ENCODE data around the gene ATAD3C. TPM values are rescaled to one million over a fixed set of nuclear protein-coding genes. Genes with fewer than 3 reads are reported as not detected.
"Not testable (repeated sequence)": the region's sequence is repeated elsewhere in the genome, so short reads cannot be mapped to it uniquely, and the experiment has no call there.

ATAD3C gene
- total and polyA plus RNA-seq, 11 donors, result 0.12 to 3.4 (median 0.53) TPM; not detected in 2

DNA sequence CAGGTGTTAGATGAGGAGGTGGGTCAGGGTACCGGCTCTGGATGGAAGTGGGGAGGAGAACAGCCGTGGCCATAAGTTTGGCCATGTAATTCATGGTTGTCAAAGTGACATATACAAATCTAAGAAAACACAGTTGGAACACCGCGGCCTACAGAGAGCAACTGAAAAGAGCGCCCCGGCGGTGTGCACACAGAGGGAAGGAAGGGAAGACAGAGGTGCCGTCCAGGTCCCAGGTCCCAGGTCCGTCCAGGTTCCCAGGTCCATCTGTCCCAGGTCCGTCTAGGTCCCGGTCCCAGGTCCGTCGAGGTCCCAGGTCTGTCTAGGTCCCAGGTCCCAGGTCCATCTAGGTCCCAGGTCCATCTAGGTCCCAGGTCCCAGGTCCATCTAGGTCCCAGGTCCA, 37.9 kb upstream of the ATAD3C start:
- 93 to 97% (median 95%) methylated on average over 13 of the region's 13 CpGs for WGBS, 4 donors
- intact Hi-C loops (cut with DNase I), result no loop called here

DNA sequence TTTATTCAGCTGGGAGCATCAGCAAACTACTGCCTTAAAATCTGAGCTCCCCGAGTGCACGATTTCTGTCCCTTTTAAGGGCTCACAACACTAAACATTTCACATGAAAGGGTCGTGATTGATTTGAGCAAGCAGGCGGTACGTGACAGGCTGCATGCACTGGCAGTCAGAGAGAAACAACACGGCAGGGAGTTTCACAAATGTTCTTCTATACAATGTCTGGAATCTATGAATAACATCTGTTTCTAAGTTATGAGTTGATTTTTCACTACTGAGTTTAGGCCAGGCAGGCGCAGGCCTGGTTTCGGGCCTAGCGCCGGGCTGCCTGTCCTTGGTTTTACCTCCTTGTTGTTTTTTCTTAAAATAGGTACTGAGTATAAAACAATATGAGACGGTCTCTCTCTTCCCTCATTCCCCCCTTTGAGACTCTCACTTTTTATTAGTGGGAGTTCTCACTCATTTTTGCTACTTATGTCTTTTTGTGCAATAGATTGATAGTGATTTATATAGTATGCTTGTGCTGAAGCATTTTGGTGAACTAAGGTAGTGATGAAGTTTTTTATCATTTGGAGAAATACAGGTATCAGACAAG, 37.1 kb upstream of the ATAD3C start:
- H3K4me3 ChIP-seq; H3K9me3 ChIP-seq; H3K36me3 ChIP-seq; H3K27me3 ChIP-seq; intact Hi-C loops (cut with DNase I); ATAC-seq; DNase-seq; H3K27ac ChIP-seq: not testable (repeated sequence)
- 95 to 96% (median 96%) methylated on average over 11 of the region's 11 CpGs for WGBS, 4 donors
- H3K4me1 ChIP-seq, result peaks cover 3 to 20% (median 14%) of the 10 kb centered on the region in 12 donors

More for the DNA sequence above, 37.9 kb upstream of the ATAD3C start:
- DNase-seq (no peak), ATAC-seq (no peak)
- H3K4me3 ChIP-seq, result no peak overlapping the region
- H3K27me3 ChIP-seq, result no peaks in the 10 kb centered on the region
- TF ChIP-seq, protein P1, sequence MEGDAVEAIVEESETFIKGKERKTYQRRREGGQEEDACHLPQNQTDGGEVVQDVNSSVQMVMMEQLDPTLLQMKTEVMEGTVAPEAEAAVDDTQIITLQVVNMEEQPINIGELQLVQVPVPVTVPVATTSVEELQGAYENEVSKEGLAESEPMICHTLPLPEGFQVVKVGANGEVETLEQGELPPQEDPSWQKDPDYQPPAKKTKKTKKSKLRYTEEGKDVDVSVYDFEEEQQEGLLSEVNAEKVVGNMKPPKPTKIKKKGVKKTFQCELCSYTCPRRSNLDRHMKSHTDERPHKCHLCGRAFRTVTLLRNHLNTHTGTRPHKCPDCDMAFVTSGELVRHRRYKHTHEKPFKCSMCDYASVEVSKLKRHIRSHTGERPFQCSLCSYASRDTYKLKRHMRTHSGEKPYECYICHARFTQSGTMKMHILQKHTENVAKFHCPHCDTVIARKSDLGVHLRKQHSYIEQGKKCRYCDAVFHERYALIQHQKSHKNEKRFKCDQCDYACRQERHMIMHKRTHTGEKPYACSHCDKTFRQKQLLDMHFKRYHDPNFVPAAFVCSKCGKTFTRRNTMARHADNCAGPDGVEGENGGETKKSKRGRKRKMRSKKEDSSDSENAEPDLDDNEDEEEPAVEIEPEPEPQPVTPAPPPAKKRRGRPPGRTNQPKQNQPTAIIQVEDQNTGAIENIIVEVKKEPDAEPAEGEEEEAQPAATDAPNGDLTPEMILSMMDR (IDR thresholded peaks at IDR 0.05), result no peak
- no peak for TF ChIP-seq POLR2A (IDR thresholded peaks at IDR 0.05)
- no peaks in the 10 kb centered on the region for H3K9me3 ChIP-seq
- H3K36me3 ChIP-seq, result no peaks in the 10 kb centered on the region
- no peak overlapping the region for H3K27ac ChIP-seq
- peaks cover 3 to 20% (median 14%) of the 10 kb centered on the region in 12 donors for H3K4me1 ChIP-seq

DNA sequence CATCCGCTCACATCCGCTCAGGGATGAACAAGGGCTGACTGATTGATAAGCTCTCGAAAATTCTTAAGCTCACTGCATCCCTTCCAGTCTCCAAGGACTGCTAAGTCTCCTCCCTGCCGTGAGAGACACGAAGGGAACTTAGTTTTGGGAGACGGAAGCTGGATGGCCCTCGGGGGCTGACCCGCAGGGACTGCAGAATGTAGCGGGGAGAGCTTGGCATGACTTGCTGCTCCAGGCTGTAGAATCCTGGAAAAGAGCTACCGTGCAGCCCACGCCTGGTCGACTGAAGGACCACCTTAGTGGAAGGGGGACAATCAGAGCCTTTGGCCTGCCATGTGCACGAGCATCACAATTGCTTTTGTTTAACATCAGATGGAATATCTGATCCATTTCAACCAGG, 33.7 kb upstream of the ATAD3C start:
- ATAC-seq, result no peak
- 67 to 76% (median 73%) methylated on average over 12 to 13 of the region's 13 CpGs for WGBS, 4 donors
- no peak overlapping the region for H3K27ac ChIP-seq

DNA sequence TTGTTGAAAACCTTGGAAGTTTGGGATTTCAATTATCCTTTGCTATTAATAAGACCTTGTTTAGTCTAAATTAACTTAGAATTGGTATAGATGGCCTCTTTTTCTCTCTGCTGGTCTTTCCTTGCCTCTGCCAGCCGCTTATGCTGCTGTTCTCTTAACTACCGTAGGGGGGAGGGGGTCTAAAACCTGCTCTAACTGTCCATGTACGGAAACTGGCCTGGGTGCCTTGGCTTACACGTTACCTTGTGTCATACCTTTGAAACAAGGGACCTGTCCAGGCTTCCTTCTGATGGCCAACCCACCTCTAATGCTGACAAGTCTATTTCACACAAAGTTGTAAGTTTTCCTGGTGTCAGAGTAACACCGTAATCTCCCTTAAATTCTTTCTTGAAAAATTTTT, 32.1 kb upstream of the ATAD3C start:
- H3K27me3 ChIP-seq; ATAC-seq; H3K36me3 ChIP-seq; H3K9me3 ChIP-seq; H3K4me3 ChIP-seq; intact Hi-C loops (cut with DNase I); H3K27ac ChIP-seq: not testable (repeated sequence)
- peaks cover 0 to 25% (median 2%) of the 10 kb centered on the region in 12 donors for H3K4me1 ChIP-seq
- peak in 1 of 5 donors; percentile 15 for DNase-seq
- WGBS, 4 donors, result 80 to 88% (median 85%) methylated on average over 5 of the region's 5 CpGs

More for the DNA sequence above, 33.7 kb upstream of the ATAD3C start:
- TF ChIP-seq POLR2A (IDR thresholded peaks at IDR 0.05), result no peak
- TF ChIP-seq, protein P1 (IDR thresholded peaks at IDR 0.05), result no peak
- peaks cover 0 to 2% (median 0%) of the 10 kb centered on the region in 9 donors for H3K27me3 ChIP-seq
- no peak overlapping the region for H3K4me3 ChIP-seq
- H3K36me3 ChIP-seq, result no peaks in the 10 kb centered on the region
- intact Hi-C loops (cut with DNase I), result no loop called here
- peak in 2 of 5 donors; percentile 4 to 19 for DNase-seq
- peaks cover 0 to 15% (median 2%) of the 10 kb centered on the region in 12 donors for H3K4me1 ChIP-seq
- H3K9me3 ChIP-seq, result no peaks in the 10 kb centered on the region

DNA sequence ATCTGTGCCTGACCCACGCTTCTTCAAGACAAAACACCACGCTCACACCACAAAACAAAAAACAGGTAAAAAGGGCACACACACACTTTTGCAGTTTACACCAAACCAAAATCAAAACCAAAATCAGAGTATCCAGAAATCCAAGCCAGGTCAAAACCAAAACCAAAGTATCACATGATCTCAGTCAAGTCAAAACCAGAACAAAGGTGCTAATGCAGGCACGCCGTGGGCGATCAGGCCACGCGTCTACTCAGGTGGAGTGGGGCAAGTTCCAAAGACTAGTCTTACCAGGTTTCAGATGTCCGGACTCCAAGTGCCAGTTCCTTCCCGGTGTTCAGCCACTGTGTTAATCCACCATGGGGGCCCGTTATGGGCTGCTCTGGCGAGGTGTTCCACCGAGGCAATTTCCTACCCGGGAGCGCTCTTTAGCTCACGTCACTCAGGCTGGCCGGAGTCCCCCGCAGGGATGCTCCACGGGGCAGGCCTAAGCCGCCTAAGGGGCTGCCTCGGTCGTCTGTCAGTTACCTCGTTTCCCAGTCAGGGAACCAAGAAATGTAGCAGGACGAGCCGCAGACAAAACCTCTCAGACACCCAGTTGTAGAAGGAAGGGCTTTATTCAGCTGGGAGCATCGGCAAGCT, 31.5 kb upstream of the ATAD3C start:
- 90 to 94% (median 92%) methylated on average over 12 to 25 of the region's 25 CpGs for WGBS, 4 donors
- H3K4me3 ChIP-seq; H3K27ac ChIP-seq; ATAC-seq; H3K9me3 ChIP-seq; H3K36me3 ChIP-seq; intact Hi-C loops (cut with DNase I); H3K27me3 ChIP-seq: not testable (repeated sequence)
- peaks cover 0 to 25% (median 2%) of the 10 kb centered on the region in 12 donors for H3K4me1 ChIP-seq
- peak in 1 of 5 donors; percentile 33 for DNase-seq

Data from heart left ventricle (tissue), 16 donors.